ENCODE measurements around the gene GABRG3.
A peak's percentile ranks its signal among the peaks of the same experiment; 100 is the strongest.
"Not testable (repeated sequence)": the region's sequence is repeated elsewhere in the genome, so short reads cannot be mapped to it uniquely, and the experiment has no call there.

The GABRG3 gene

GRCh38 chr15:26954403-26954802 is 16.6 kb upstream of the GABRG3 start:
- in situ Hi-C loops (cut with HindIII; ENCODE audit: low pct_unique_long_range_greater_than_20kb, low sequenced_read_pairs), result no loop called here
- no peak for DNase-seq (ENCODE audit: low read depth in 1 of 2, low spot score in 1 of 2)
- TF ChIP-seq JUND (IDR thresholded peaks at IDR 0.05; ENCODE audit: low read depth), result no peak

- in situ Hi-C loops (cut with HindIII; ENCODE audit: low pct_unique_long_range_greater_than_20kb, low sequenced_read_pairs), result no loop called here
- DNase-seq (ENCODE audit: low read depth in 1 of 2, low spot score in 1 of 2), result no peak
- TF ChIP-seq JUND (IDR thresholded peaks at IDR 0.05; ENCODE audit: low read depth), result no peak
Observed at GRCh38 chr15:26967719-26968269, 3.2 kb upstream of the GABRG3 start.

- no peak for DNase-seq (ENCODE audit: low read depth in 1 of 2, low spot score in 1 of 2)
- TF ChIP-seq JUND (IDR thresholded peaks at IDR 0.05; ENCODE audit: low read depth), result no peak
- in situ Hi-C loops (cut with HindIII; ENCODE audit: low pct_unique_long_range_greater_than_20kb, low sequenced_read_pairs), result no loop called here
Observed at GRCh38 chr15:26968806-26969205, 2.2 kb upstream of the GABRG3 start.

GRCh38 chr15:26971271-26972018 is 464 bp downstream of the GABRG3 start:
- in situ Hi-C loops (cut with HindIII; ENCODE audit: low pct_unique_long_range_greater_than_20kb, low sequenced_read_pairs), result no loop called here
- no peak for DNase-seq (ENCODE audit: low read depth in 1 of 2, low spot score in 1 of 2)
- no peak for TF ChIP-seq JUND (IDR thresholded peaks at IDR 0.05; ENCODE audit: low read depth)

- TF ChIP-seq JUND (IDR thresholded peaks at IDR 0.05; ENCODE audit: low read depth), result no peak
- no peak for DNase-seq (ENCODE audit: low read depth in 1 of 2, low spot score in 1 of 2)
- in situ Hi-C loops (cut with HindIII; ENCODE audit: low pct_unique_long_range_greater_than_20kb, low sequenced_read_pairs), result no loop called here
Observed at GRCh38 chr15:26972636-26973035, 1.7 kb downstream of the GABRG3 start.

- TF ChIP-seq JUND (IDR thresholded peaks at IDR 0.05; ENCODE audit: low read depth), result no peak
- peak; percentile 66 to 75 for DNase-seq (ENCODE audit: low read depth in 1 of 2, low spot score in 1 of 2)
- in situ Hi-C loops (cut with HindIII; ENCODE audit: low pct_unique_long_range_greater_than_20kb, low sequenced_read_pairs), result no loop called here
Observed at GRCh38 chr15:26974120-26974780, 3.3 kb downstream of the GABRG3 start.

GRCh38 chr15:26981492-26981891 is 10.5 kb downstream of the GABRG3 start:
- no peak for DNase-seq (ENCODE audit: low read depth in 1 of 2, low spot score in 1 of 2)
- in situ Hi-C loops (cut with HindIII; ENCODE audit: low pct_unique_long_range_greater_than_20kb, low sequenced_read_pairs), result no loop called here
- TF ChIP-seq JUND (IDR thresholded peaks at IDR 0.05; ENCODE audit: low read depth), result no peak

- in situ Hi-C loops (cut with HindIII; ENCODE audit: low pct_unique_long_range_greater_than_20kb, low sequenced_read_pairs), result no loop called here
- no peak for TF ChIP-seq JUND (IDR thresholded peaks at IDR 0.05; ENCODE audit: low read depth)
- DNase-seq (ENCODE audit: low read depth in 1 of 2, low spot score in 1 of 2), result no peak
Observed at GRCh38 chr15:26983822-26984221, 12.8 kb downstream of the GABRG3 start.

GRCh38 chr15:26985050-26985449 is 14.1 kb downstream of the GABRG3 start:
- no peak for TF ChIP-seq JUND (IDR thresholded peaks at IDR 0.05; ENCODE audit: low read depth)
- no peak for DNase-seq (ENCODE audit: low read depth in 1 of 2, low spot score in 1 of 2)
- in situ Hi-C loops (cut with HindIII; ENCODE audit: low pct_unique_long_range_greater_than_20kb, low sequenced_read_pairs), result no loop called here

- TF ChIP-seq JUND (IDR thresholded peaks at IDR 0.05; ENCODE audit: low read depth), result no peak
- in situ Hi-C loops (cut with HindIII; ENCODE audit: low pct_unique_long_range_greater_than_20kb, low sequenced_read_pairs), result no loop called here
Observed at GRCh38 chr15:26996250-26996649, 25.3 kb downstream of the GABRG3 start.

GRCh38 chr15:27003003-27003402 is 32.0 kb downstream of the GABRG3 start:
- in situ Hi-C loops (cut with HindIII; ENCODE audit: low pct_unique_long_range_greater_than_20kb, low sequenced_read_pairs), result not testable (repeated sequence)

More at GRCh38 chr15:26996250-26996649, 25.3 kb downstream of the GABRG3 start:
- DNase-seq (ENCODE audit: low read depth in 1 of 2, low spot score in 1 of 2), result no peak

GRCh38 chr15:27004226-27004625 is 33.2 kb downstream of the GABRG3 start:
- DNase-seq (ENCODE audit: low read depth in 1 of 2, low spot score in 1 of 2); in situ Hi-C loops (cut with HindIII; ENCODE audit: low pct_unique_long_range_greater_than_20kb, low sequenced_read_pairs): not testable (repeated sequence)

More at GRCh38 chr15:27003003-27003402, 32.0 kb downstream of the GABRG3 start:
- DNase-seq (ENCODE audit: low read depth in 1 of 2, low spot score in 1 of 2), result not testable (repeated sequence)

- DNase-seq (ENCODE audit: low read depth in 1 of 2, low spot score in 1 of 2), result peak; percentile 72 to 88
- no peak for TF ChIP-seq JUND (IDR thresholded peaks at IDR 0.05; ENCODE audit: low read depth)
- in situ Hi-C loops (cut with HindIII; ENCODE audit: low pct_unique_long_range_greater_than_20kb, low sequenced_read_pairs), result no loop called here
Observed at GRCh38 chr15:27017168-27017809, 46.3 kb downstream of the GABRG3 start.

Measured in T47D (cell line).